Transverse colon (tissue), 4 donors: ENCODE measurements around the gene NPTXR.

Experiments
- CTCF ChIP-seq, 5 experiments: fragments of 200-600 bp in 3 of 5; fragments of 450-650 bp in 2 of 5; sonication (generic) in 3 of 5; IDR thresholded peaks; 1 replicate in 2 of 5; 2 replicates in 3 of 5; pipeline ENCODE4 v1.5.1; 2016 to 2017; ENCODE audit warnings: antibody characterized with exemption in 5 of 5, inconsistent platforms in 3 of 5, mild to moderate bottlenecking in 2 of 5, moderate library complexity in 1 of 5
- EP300 ChIP-seq: sonication (generic); formaldehyde crosslinking; IDR thresholded peaks from one replicate; pipeline ENCODE4 v1.6.1; 2017; ENCODE audit warnings: antibody characterized with exemption, low read depth
- POLR2A ChIP-seq: fragments of 450-650 bp; IDR thresholded peaks from one replicate; pipeline ENCODE4 v1.6.1; 2016; ENCODE audit warnings: antibody characterized with exemption, mild to moderate bottlenecking, moderate library complexity
- POLR2AphosphoS5 ChIP-seq, 3 donors: sonication (generic); formaldehyde crosslinking; IDR thresholded peaks; one replicate each; pipeline ENCODE4 v1.6.1; 2016; ENCODE audit warnings: antibody characterized with exemption in 3 of 3

GRCh38 chr22:38879108-38879729 is 35.4 kb upstream of the NPTXR start:
- TF ChIP-seq CTCF (IDR thresholded peaks at IDR 0.05), result no peak
- no peak for TF ChIP-seq POLR2A
- no peak for TF ChIP-seq POLR2AphosphoS5 (IDR thresholded peaks at IDR 0.05)
- no peak for TF ChIP-seq EP300
